GM18526 (cell line): ENCODE data around the gene PFDN1.

ENCODE experiments used
- POLR2A ChIP-seq: IDR thresholded peaks from 3 replicates; pipeline ENCODE4 v1.6.1; 2011; ENCODE audit not compliant: insufficient read length; ENCODE audit errors: extremely low read depth

PFDN1 gene

GRCh38 chr5:140338336-140338735, 35.4 kb upstream of the PFDN1 start:
- no peak for TF ChIP-seq POLR2A

DNA sequence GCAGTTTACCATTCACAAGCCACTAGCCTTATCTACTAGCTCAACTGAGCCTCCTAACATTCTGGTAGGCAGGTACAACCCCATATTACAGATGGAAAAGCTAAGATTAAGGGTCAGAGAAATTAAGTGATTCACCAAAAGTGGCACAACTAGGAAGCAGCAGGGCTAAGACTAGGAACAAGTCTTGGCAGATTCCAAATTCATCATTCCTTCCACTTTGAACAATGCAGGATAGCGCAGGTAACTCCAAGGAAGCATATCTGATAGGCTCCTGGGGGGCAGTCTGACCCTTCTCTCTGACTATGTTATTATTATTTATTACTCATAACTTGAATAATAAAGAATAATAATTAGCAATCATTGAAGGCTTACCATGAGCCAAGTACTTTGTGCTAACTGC, 35.0 kb upstream of the PFDN1 start:
- TF ChIP-seq POLR2A: no peak

DNA sequence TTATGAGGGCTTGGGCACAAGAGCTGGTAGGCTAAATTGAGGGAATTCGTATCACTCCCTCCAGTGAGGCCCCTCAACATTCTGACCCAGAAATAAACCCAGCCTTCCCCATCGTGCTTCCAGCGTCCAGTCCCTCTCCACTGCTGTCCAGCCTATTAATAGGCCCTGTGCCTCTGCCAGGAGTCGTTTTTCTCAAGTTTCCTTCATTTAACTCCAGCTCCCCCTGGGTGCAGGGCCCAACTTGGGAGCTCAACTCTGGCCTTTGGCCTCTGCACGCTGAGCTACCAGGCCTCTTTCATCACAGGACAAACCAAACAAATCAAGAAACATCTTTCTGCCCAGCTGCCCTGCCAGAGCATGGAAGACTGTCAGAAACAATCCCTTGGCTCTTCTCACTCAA, 33.5 kb upstream of the PFDN1 start:
- no peak for TF ChIP-seq POLR2A

GRCh38 chr5:140331638-140332037, 28.7 kb upstream of the PFDN1 start:
- no peak for TF ChIP-seq POLR2A

- TF ChIP-seq POLR2A: no peak
These were observed 27.0 kb upstream of the PFDN1 start for GRCh38 chr5:140329739-140330481.

DNA sequence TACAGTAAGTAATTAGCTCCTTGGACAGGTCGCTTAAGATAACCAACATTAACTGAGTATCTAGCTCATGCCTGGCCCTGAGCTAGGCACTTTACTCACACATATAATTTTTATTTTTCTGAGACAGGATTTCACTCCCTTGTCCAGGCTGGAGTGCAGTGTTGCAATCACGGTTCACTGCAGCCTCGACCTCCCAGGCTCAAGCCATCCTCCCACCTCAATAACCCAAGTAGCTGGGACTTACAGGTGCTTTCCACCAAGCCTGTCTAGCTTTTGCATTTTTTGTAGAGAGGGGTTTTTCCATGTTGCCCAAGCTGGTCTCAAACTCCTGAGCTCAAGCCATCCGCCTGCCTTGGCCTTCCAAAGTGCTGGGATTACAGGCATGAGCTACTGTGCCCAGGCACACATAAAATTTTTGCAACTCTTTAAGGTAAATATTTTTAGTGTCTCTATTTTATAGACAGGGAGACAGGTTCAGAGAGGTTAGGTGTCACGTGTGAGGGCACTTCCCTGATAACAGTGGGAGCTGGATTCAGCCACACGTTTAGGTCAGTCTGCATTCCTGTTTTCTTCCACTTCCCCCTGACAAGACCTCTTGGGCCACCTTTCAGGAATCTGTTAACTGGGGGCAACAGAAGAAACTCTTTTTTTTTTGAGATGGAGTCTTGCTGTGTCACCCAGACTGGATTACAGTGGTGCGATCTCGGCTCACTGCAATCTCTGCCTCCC, 25.3 kb upstream of the PFDN1 start:
- no peak for TF ChIP-seq POLR2A

DNA sequence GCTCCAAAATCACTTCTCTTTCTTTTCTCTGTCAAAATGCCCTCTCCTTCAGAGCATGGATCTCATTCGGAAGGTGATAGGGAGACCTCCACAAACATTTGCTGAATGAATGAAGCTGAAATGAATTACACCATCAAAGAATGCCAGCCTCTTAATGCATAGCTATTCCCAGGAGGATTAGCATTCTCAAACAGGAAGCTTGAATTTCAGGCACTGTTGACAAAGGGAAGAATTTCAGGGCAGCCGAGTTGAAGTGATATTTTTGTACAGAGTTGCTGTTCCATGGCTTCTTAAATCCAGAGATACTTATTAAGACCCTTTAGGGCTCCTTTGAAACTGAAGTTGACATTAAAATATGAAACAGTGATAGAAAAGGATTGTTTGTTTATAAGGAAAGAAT, 24.7 kb upstream of the PFDN1 start:
- no peak for TF ChIP-seq POLR2A

- TF ChIP-seq POLR2A: no peak
These were observed 22.6 kb upstream of the PFDN1 start for GRCh38 chr5:140325486-140325885.

- TF ChIP-seq POLR2A: no peak
These were observed 21.8 kb upstream of the PFDN1 start for GRCh38 chr5:140324617-140325241.

DNA sequence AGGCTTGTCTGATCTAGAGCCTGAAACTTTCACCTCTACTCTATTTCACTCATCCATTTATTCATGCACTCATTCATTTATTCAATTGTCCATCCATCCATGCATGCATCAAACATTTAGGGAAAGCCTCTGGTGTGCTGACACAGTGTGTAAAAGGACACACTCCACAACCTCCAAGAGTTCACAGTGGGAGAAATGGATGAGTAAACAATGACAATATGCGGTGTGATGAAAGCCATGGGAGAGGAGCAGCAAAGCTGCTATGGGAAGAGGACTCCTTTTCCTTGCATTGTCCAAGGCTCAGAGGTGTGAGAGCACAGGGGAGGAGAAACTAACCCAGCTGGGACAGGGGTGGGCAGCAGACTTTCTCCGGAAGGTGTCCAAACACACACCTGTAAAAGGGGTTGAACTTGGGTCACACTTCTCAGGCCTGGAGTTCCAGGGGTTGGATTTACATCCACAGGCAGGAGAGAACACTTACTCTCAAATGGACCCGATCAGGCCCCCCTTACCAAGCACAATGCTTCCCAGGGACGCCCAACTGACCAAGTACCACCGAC, 21.2 kb upstream of the PFDN1 start:
- TF ChIP-seq POLR2A: no peak

- no peak for TF ChIP-seq POLR2A
These were observed 20.1 kb upstream of the PFDN1 start for GRCh38 chr5:140322751-140323731.

- TF ChIP-seq POLR2A: no peak
These were observed 18.9 kb upstream of the PFDN1 start for GRCh38 chr5:140321796-140322195.

DNA sequence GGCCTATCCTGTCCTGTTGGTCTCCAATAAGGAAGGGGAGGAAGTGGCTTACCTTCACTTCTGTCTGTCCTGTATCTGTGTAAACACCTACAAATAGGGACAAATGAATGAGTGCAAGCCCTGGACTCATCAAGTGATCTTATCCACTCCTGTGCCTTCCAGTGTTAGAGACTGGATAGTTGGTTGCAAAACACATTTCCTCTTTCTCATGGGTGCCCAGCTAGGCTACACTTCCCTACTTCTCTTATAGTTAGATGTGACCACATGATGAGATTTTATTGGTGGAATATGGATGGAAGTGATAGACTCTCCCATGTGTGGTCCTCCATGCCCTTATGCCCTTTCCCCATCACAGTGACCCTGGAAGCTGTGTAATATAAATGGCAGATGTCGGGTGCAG, 16.9 kb upstream of the PFDN1 start:
- no peak for TF ChIP-seq POLR2A

DNA sequence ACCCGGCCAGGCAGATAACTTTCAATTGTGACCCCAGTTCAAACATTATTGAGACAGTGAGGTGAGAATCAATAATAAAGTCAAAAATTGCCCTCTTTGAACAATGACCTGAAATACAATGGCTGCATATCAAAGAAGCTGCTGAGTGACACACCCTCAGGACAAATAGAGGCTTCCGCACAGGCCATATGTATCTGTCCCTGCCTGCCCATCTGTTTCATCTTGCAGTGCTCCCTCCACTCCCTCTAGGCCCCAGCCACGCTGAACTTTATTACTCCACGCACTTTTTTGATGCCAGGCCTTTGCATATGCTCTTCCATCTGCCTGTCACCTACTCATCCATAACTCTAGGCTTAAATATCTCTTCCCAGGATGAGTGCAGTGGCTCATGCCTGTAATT, 15.9 kb upstream of the PFDN1 start:
- no peak for TF ChIP-seq POLR2A

- TF ChIP-seq POLR2A: no peak
These were observed 15.0 kb upstream of the PFDN1 start for GRCh38 chr5:140317859-140318258.
